Hepatocyte (in vitro differentiated cells): ENCODE results near the gene FHL1. TPM values are rescaled to one million over a fixed set of nuclear protein-coding genes. Genes with fewer than 3 reads are reported as not detected.

Experiments used
- DNase-seq: peaks from one replicate; pipeline ENCODE4 v3.0.0-alpha.2; 2016; ENCODE audit warnings: low spot score
- H2AFZ ChIP-seq: fragments of 200-600 bp; sonication (generic); 2 replicates; pipeline ENCODE4 v1.6.0; 2016; ENCODE audit warnings: antibody characterized with exemption, mild to moderate bottlenecking
- H3K27ac ChIP-seq: fragments of 200-600 bp; sonication (generic); 2 replicates; pipeline ENCODE4 v1.5.1; 2016; ENCODE audit warnings: mild to moderate bottlenecking
- H3K27me3 ChIP-seq: fragments of 200-600 bp; sonication (generic); 2 replicates; pipeline ENCODE4 v1.6.1; 2016
- H3K36me3 ChIP-seq: fragments of 200-600 bp; sonication (generic); replicated peaks from 2 replicates; pipeline ENCODE4 v1.5.1; 2016; ENCODE audit warnings: low read depth; ENCODE audit not compliant: insufficient read depth
- H3K4me1 ChIP-seq: fragments of 200-600 bp; sonication (generic); 2 replicates; pipeline ENCODE4 v1.5.1; 2016; ENCODE audit warnings: mild to moderate bottlenecking, moderate library complexity; ENCODE audit not compliant: insufficient read depth
- H3K4me2 ChIP-seq: fragments of 200-600 bp; sonication (generic); 2 replicates; pipeline ENCODE4 v1.6.0; 2016
- H3K4me3 ChIP-seq: fragments of 200-600 bp; sonication (generic); 2 replicates; pipeline ENCODE4 v1.5.1; 2016; ENCODE audit warnings: mild to moderate bottlenecking
- H3K79me2 ChIP-seq: fragments of 200-600 bp; sonication (generic); 2 replicates; pipeline ENCODE4 v1.6.0; 2017; ENCODE audit warnings: mild to moderate bottlenecking
- H3K9me2 ChIP-seq: fragments of 200-600 bp; sonication (generic); replicated peaks from 2 replicates; pipeline ENCODE4 v1.6.0; 2017; ENCODE audit warnings: mild to moderate bottlenecking; ENCODE audit not compliant: insufficient read depth
- H3K9me3 ChIP-seq: fragments of 200-600 bp; sonication (generic); 2 replicates; pipeline ENCODE4 v1.5.1; 2016; ENCODE audit warnings: low read depth, mild to moderate bottlenecking
- H4K20me1 ChIP-seq: fragments of 200-600 bp; sonication (generic); 2 replicates; pipeline ENCODE4 v1.6.0; 2016; ENCODE audit warnings: mild to moderate bottlenecking; ENCODE audit not compliant: insufficient read depth, poor library complexity, severe bottlenecking
- CTCF ChIP-seq: fragments of 200-600 bp; sonication (generic); IDR thresholded peaks from 2 replicates; pipeline ENCODE4 v1.5.1; 2016; ENCODE audit warnings: antibody characterized with exemption, mild to moderate bottlenecking; ENCODE audit not compliant: poor library complexity
- EZH2 ChIP-seq: fragments of 200-600 bp; sonication (generic); IDR thresholded peaks from 2 replicates; pipeline ENCODE4 v1.6.1; 2016; ENCODE audit warnings: antibody characterized with exemption, mild to moderate bottlenecking, borderline replicate concordance
- EZH2phosphoT487 ChIP-seq: fragments of 200-600 bp; sonication (generic); IDR thresholded peaks from one replicate; pipeline ENCODE4 v1.6.1; 2018; ENCODE audit warnings: antibody characterized with exemption, mild to moderate bottlenecking, low read depth, moderate library complexity; ENCODE audit not compliant: unreplicated experiment, severe bottlenecking
- WGBS: methylation state at CpG from one replicate; pipeline ENCODE4 v1.1.6; 2016; ENCODE audit warnings: low lambda C conversion rate; ENCODE audit errors: missing lambda C conversion rate; 5-methylcytosine and 5-hydroxymethylcytosine counted together
- polyA plus RNA-seq: library from polyadenylated mRNA; unstranded; fragments of >200 nt; fragmentation: Nextera tagmentation; extraction: Ambion mirVana; gene quantifications from 2 replicates; pipeline ENCODE4 v1.2.1, GENCODE V29; 2016
- total RNA-seq: library from RNA; depleted of rRNA; stranded (reverse); fragments of >200 nt; gene quantifications from 2 replicates; pipeline ENCODE4 v1.2.3, GENCODE V29; 2014

FHL1 gene
- total and polyA plus RNA-seq, 2 experiments from 2014 or later: 31.5 to 40.0 TPM

- Histone ChIP-seq H3K4me3 (no peak overlapping the region), H3K27me3 (no peaks in the 10 kb centered on the region), H3K79me2 (no peaks in the 10 kb centered on the region), H3K27ac (no peak overlapping the region), H3K36me3 (no peaks in the 10 kb centered on the region), H2AFZ (no peak overlapping the region), H3K9me3 (no peaks in the 10 kb centered on the region), H3K9me2 (no peaks in the 10 kb centered on the region), H3K4me1 (no peaks in the 10 kb centered on the region), H4K20me1 (no peaks in the 10 kb centered on the region), H3K4me2 (no peak overlapping the region)
- 63% methylated on average over 2 of the region's 2 CpGs for WGBS
- DNase-seq: no peak
- no peak for TF ChIP-seq CTCF
- TF ChIP-seq EZH2: no peak
- TF ChIP-seq EZH2phosphoT487: no peak
Observed at GRCh38 chrX:136204571-136204970, 57.2 kb downstream of the FHL1 start.

DNA sequence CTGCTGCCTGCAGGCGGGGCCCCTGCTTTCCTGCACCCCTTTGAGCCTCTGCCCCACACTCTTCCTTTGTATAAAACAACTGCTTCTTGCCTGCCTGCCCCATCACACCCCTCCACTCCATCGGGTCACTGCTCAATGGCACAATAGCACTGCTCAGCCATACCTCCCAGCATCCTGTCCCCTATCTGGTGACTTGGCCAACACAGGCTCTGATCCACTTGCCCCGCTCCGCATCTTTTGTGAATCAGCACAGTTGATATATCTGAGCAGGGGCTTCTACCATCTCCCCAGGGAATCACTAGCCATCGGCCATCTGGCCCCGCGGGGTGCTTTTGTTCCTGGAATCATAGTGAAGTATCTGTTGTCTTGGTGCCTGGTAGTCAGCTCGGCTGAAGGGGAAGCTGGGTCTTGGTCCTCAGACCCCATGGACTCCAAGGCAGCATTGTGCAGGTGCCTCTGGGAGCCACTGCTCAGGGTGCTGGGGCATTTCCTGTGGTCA is 58.6 kb downstream of the FHL1 start:
- Histone ChIP-seq H3K9me3 (no peaks in the 10 kb centered on the region), H3K27me3 (no peaks in the 10 kb centered on the region), H2AFZ (no peak overlapping the region), H3K79me2 (no peaks in the 10 kb centered on the region), H3K4me1 (no peaks in the 10 kb centered on the region), H3K36me3 (no peaks in the 10 kb centered on the region), H3K4me2 (no peak overlapping the region), H3K9me2 (no peaks in the 10 kb centered on the region), H4K20me1 (no peaks in the 10 kb centered on the region), H3K27ac (no peak overlapping the region), H3K4me3 (no peak overlapping the region)
- 78% methylated on average over 8 of the region's 8 CpGs for WGBS
- TF ChIP-seq CTCF (no peak), EZH2phosphoT487 (no peak), EZH2 (no peak)
- no peak for DNase-seq

DNA sequence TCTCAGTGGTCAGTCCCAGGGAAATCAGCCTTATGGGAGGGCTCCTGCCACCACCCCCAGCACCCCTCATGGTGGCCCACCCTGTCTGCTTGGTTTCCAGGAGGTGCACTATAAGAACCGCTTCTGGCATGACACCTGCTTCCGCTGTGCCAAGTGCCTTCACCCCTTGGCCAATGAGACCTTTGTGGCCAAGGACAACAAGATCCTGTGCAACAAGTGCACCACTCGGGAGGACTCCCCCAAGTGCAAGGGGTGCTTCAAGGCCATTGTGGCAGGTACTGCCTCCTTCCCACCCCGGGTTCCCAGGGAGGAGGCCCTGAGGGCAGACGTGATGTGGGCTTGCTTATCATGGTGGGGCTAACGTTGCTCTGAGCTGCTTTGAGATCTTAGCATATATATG is 59.6 kb downstream of the FHL1 start:
- no peaks in the 10 kb centered on the region for H3K9me2 ChIP-seq
- no peak for TF ChIP-seq CTCF
- no peak for TF ChIP-seq EZH2phosphoT487
- TF ChIP-seq EZH2: no peak
- no peaks in the 10 kb centered on the region for H3K79me2 ChIP-seq
- no peaks in the 10 kb centered on the region for H4K20me1 ChIP-seq
- H3K9me3 ChIP-seq: no peaks in the 10 kb centered on the region
- no peak overlapping the region for H3K27ac ChIP-seq
- no peak overlapping the region for H3K4me2 ChIP-seq
- 87% methylated on average over 6 of the region's 6 CpGs for WGBS
- no peaks in the 10 kb centered on the region for H3K27me3 ChIP-seq
- H3K4me3 ChIP-seq: no peak overlapping the region
- no peak for DNase-seq
- H2AFZ ChIP-seq: no peak overlapping the region
- H3K4me1 ChIP-seq: no peaks in the 10 kb centered on the region
- H3K36me3 ChIP-seq: no peaks in the 10 kb centered on the region

GRCh38 chrX:136207546-136207945 is 60.2 kb downstream of the FHL1 start:
- Histone ChIP-seq H3K4me2 (no peak overlapping the region), H3K9me3 (no peaks in the 10 kb centered on the region), H4K20me1 (no peaks in the 10 kb centered on the region), H3K4me1 (no peaks in the 10 kb centered on the region), H2AFZ (no peak overlapping the region), H3K9me2 (no peaks in the 10 kb centered on the region), H3K27me3 (no peaks in the 10 kb centered on the region), H3K79me2 (no peaks in the 10 kb centered on the region), H3K27ac (no peak overlapping the region), H3K36me3 (no peaks in the 10 kb centered on the region), H3K4me3 (no peak overlapping the region)
- DNase-seq: no peak
- TF ChIP-seq EZH2 (no peak), EZH2phosphoT487 (no peak), CTCF (no peak)
- 79% methylated on average over 4 of the region's 4 CpGs for WGBS
